ENCODE data around the gene GNG2.

DNA sequence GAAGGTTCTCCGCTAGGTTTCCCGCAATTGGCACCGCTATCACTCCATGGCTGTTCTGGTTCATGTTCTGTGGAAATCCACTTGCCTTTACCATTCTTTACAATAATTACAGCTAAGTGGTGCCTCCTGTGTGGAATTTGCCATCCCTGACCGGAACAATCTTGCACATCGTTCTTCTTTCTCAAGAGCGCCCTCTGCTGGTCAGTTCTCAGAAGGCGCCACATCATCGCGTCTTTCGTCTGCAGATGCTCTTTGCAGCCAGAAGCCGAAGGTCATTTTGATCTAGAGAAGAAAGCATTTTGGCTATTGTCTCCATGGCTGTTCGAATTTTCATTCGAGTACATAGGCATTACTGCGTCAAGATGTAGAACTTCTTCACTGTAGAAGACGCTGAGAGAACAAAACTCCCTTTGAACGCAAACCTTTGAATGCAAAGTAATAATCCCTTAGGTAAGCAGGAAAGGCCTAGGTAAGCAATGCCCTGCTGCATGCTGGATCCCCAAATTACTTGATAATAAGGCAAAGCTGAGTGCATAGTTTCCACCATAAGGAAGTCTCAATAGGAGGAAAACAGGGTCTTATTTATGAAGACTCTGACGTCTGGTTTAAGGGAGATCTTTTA, 118.8 kb downstream of the GNG2 start:
- TF ChIP-seq, protein P1, sequence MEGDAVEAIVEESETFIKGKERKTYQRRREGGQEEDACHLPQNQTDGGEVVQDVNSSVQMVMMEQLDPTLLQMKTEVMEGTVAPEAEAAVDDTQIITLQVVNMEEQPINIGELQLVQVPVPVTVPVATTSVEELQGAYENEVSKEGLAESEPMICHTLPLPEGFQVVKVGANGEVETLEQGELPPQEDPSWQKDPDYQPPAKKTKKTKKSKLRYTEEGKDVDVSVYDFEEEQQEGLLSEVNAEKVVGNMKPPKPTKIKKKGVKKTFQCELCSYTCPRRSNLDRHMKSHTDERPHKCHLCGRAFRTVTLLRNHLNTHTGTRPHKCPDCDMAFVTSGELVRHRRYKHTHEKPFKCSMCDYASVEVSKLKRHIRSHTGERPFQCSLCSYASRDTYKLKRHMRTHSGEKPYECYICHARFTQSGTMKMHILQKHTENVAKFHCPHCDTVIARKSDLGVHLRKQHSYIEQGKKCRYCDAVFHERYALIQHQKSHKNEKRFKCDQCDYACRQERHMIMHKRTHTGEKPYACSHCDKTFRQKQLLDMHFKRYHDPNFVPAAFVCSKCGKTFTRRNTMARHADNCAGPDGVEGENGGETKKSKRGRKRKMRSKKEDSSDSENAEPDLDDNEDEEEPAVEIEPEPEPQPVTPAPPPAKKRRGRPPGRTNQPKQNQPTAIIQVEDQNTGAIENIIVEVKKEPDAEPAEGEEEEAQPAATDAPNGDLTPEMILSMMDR (IDR thresholded peaks at IDR 0.05) = peak; percentile 85 to 98 (median 94)
- no peak for TF ChIP-seq POLR2A (IDR thresholded peaks at IDR 0.05)
